ENCODE data around the gene PADI3. TPM values are rescaled to one million over a fixed set of nuclear protein-coding genes. Genes with fewer than 3 reads are reported as not detected.

PADI3 gene
- total and polyA plus RNA-seq, 9 of the 15 experiments (the other 6 are each of a cell fraction or from before 2014, with no cell fraction given), result not detected

- no peak overlapping the region for H2AFZ ChIP-seq (ENCODE audit: low read depth, low read length)
- in situ Hi-C loops (cut with MboI) (no loop called here), intact Hi-C loops (cut with micrococcal nuclease) (no loop called here)
- TF ChIP-seq NR2C2 (CRISPR knock-in tag; IDR thresholded peaks at IDR 0.05), result no peak
- TF ChIP-seq NR2C2 (tag; IDR thresholded peaks at IDR 0.05), result no peak
- no peak for TF ChIP-seq KLF6 (CRISPR knock-in tag; IDR thresholded peaks at IDR 0.05; ENCODE audit: borderline replicate concordance)
- no peak for TF ChIP-seq SFPQ (IDR thresholded peaks at IDR 0.05; ENCODE audit: low read depth, low read length)
- BruUV-seq (replicated peaks), result no TSS peak
- no peaks in the 10 kb centered on the region for H3K36me3 ChIP-seq (ENCODE audit: control insufficient read depth, insufficient read depth, low read length)
- H4K20me1 ChIP-seq (replicated peaks; ENCODE audit: control insufficient read depth, insufficient read depth, low read length), result 0 out of 2 replicates have a peak, but pooled peaks cover 7% of the 10 kb centered on the region
- ChIA-PET POLR2A (interaction anchor here (2.1 kb wide), 1 partner anchor 12 kb away, joined by 6 read pairs; no protein-coding TSS in a partner anchor), CTCF (ENCODE audit: low intra/inter-chr PET ratio) (no interaction called here)
- 0% methylated on average over 2 of the region's 2 CpGs for WGBS (ENCODE audit: insufficient coverage, low coverage, missing lambda C conversion rate)
- no peak overlapping the region for H3K4me3 ChIP-seq
- no peaks in the 10 kb centered on the region for H3K9me3 ChIP-seq (replicated peaks; ENCODE audit: control insufficient read depth, insufficient read depth, low read depth, low read length)
- H3K4me2 ChIP-seq (ENCODE audit: insufficient read depth, low read length), result no peak overlapping the region
- no peaks in the 10 kb centered on the region for H3K79me2 ChIP-seq (ENCODE audit: control insufficient read depth, insufficient read depth, low read length)
- ATAC-seq (no peak), DNase-seq (ENCODE audit: extremely low read depth in 1 of 4, low spot score in 3 of 4) (no peak), FAIRE-seq (no peak)
- H3K27ac ChIP-seq (ENCODE audit: extremely low read depth, low read depth, low read length), result no peak overlapping the region
- 0 out of 5 replicates have a peak, but pooled peaks cover 0 to 3% of the 10 kb centered on the region in 2 experiments for H3K4me1 ChIP-seq (replicated peaks in 1 of 2; ENCODE audit: control insufficient read depth in 2 of 2, insufficient read depth in 2 of 2, low read length in 2 of 2)
- no peak overlapping the region for H3K9ac ChIP-seq (ENCODE audit: insufficient read depth in 1 of 2, low read depth in 2 of 2, low read length in 2 of 2)
- H3K27me3 ChIP-seq (ENCODE audit: control insufficient read depth in 2 of 2, insufficient read depth in 2 of 2, low read length in 2 of 2), result peaks cover 37 to 83% of the 10 kb centered on the region in 2 experiments
- no peaks in the 10 kb centered on the region for H3K9me1 ChIP-seq (ENCODE audit: control insufficient read depth, insufficient read depth, low read length)
These were observed 1.9 kb upstream of the PADI3 start for GRCh38 chr1:17246971-17247370.
